ENCODE results near the gene GPR27.

GPR27 gene

GRCh38 chr3:71786217-71786549 is 32.5 kb downstream of the GPR27 start:
- no peak for DNase-seq (ENCODE audit: low spot score)

- DNase-seq (ENCODE audit: low spot score) = no peak
Observed at GRCh38 chr3:71786551-71786950, 32.9 kb downstream of the GPR27 start.

GRCh38 chr3:71787851-71788405 is 34.3 kb downstream of the GPR27 start:
- no peak for DNase-seq (ENCODE audit: low spot score)

- no peak for DNase-seq (ENCODE audit: low spot score)
Observed at GRCh38 chr3:71789922-71790321, 36.3 kb downstream of the GPR27 start.

- DNase-seq (ENCODE audit: low spot score) = no peak
Observed at GRCh38 chr3:71791634-71792033, 38.0 kb downstream of the GPR27 start.

- DNase-seq (ENCODE audit: low spot score) = no peak
Observed at GRCh38 chr3:71796290-71796689, 42.6 kb downstream of the GPR27 start.

GRCh38 chr3:71797455-71797854 is 43.8 kb downstream of the GPR27 start:
- no peak for DNase-seq (ENCODE audit: low spot score)

GRCh38 chr3:71800023-71800422 is 46.4 kb downstream of the GPR27 start:
- no peak for DNase-seq (ENCODE audit: low spot score)

- no peak for DNase-seq (ENCODE audit: low spot score)
Observed at GRCh38 chr3:71801986-71802385, 48.3 kb downstream of the GPR27 start.

GRCh38 chr3:71803248-71803647 is 49.6 kb downstream of the GPR27 start:
- no peak for DNase-seq (ENCODE audit: low spot score)

- DNase-seq (ENCODE audit: low spot score) = no peak
Observed at GRCh38 chr3:71805199-71805598, 51.5 kb downstream of the GPR27 start.

GRCh38 chr3:71805691-71806090 is 52.0 kb downstream of the GPR27 start:
- no peak for DNase-seq (ENCODE audit: low spot score)

Measured in Ammon's horn (tissue), 1 donor.